SK-N-SH (cell line): ENCODE measurements around the gene VANGL1. TPM values are rescaled to one million over a fixed set of nuclear protein-coding genes. Genes with fewer than 3 reads are reported as not detected.

Experiments used
- CTCF ChIA-PET: fragments of 300-600, 350-600 bp; formaldehyde crosslinking; extraction: SDS; loops from one replicate; lab custom pipeline; 2021; lab: Yijun Ruan, JAX
- POLR2A ChIA-PET: fragments of 350-600 bp; sonication (Branson Sonifier 250); formaldehyde crosslinking; extraction: SDS; loops from one replicate; lab custom pipeline; 2020; ENCODE audit warnings: antibody characterized with exemption, inconsistent platforms; lab: Yijun Ruan, JAX
- DNase-seq: peaks from one replicate; pipeline ENCODE4 v3.0.0; 2012
- H2AFZ ChIP-seq: fragments of 200-600 bp; sonication (generic); 2 replicates; pipeline ENCODE4 v1.8.1; 2016; ENCODE audit warnings: antibody characterized with exemption, mild to moderate bottlenecking, low read depth
- H3F3A ChIP-seq: fragments of 200-600 bp; sonication (generic); replicated peaks from 2 replicates; pipeline ENCODE3; 2016; ENCODE audit warnings: antibody characterized with exemption, mild to moderate bottlenecking; ENCODE audit not compliant: insufficient read depth
- H3K27ac ChIP-seq, 2 experiments: fragments of 200-500 bp in 1 of 2; fragments of 200-600 bp in 1 of 2; sonication (Bioruptor generic) in 1 of 2; sonication (generic), shearing (Covaris generic) in 1 of 2; 2 replicates each; pipeline versions ENCODE4 v1.5.1 to v1.6.1; 2014 to 2016; ENCODE audit warnings: low read depth in 2 of 2, inconsistent platforms in 1 of 2, low read length in 1 of 2, mild to moderate bottlenecking in 1 of 2, mixed read lengths in 1 of 2
- H3K27me3 ChIP-seq: fragments of 200-600 bp; sonication (generic), shearing (Covaris generic); 2 replicates; pipeline ENCODE4 v1.6.1; 2016; ENCODE audit warnings: mixed run types; ENCODE audit not compliant: insufficient read depth
- H3K36me3 ChIP-seq, 2 experiments: fragments of 200-500 bp in 1 of 2; fragments of 200-600 bp in 1 of 2; sonication (Bioruptor generic) in 1 of 2; sonication (generic) in 1 of 2; replicated peaks in 1 of 2; 2 replicates each; pipeline versions ENCODE3 to v1.5.1; 2014 to 2016; ENCODE audit warnings: low read length in 1 of 2, mild to moderate bottlenecking in 1 of 2; ENCODE audit not compliant: insufficient read depth in 2 of 2, control insufficient read depth in 1 of 2
- H3K4me1 ChIP-seq, 2 experiments: fragments of 200-500 bp in 1 of 2; fragments of 200-600 bp in 1 of 2; sonication (Bioruptor generic) in 1 of 2; sonication (generic), shearing (Covaris generic) in 1 of 2; 2 replicates each; pipeline versions ENCODE4 v1.5.1 to v1.6.1; 2014 to 2016; ENCODE audit warnings: low read depth in 1 of 2, low read length in 1 of 2, mixed run types in 1 of 2; ENCODE audit not compliant: insufficient read depth in 2 of 2, control insufficient read depth in 1 of 2
- H3K4me2 ChIP-seq: fragments of 200-600 bp; sonication (generic), shearing (Covaris generic); 2 replicates; pipeline ENCODE4 v1.6.1; 2017; ENCODE audit warnings: mixed run types
- H3K4me3 ChIP-seq, 2 experiments: fragments of 200-500 bp in 1 of 2; fragments of 200-600 bp in 1 of 2; sonication (Bioruptor generic) in 1 of 2; sonication (generic), shearing (Covaris generic) in 1 of 2; 2 replicates each; pipeline versions ENCODE4 v1.5.1 to v1.8.1; 2014 to 2016; ENCODE audit warnings: low read depth in 2 of 2, inconsistent platforms in 1 of 2, low read length in 1 of 2, mild to moderate bottlenecking in 1 of 2, mixed read lengths in 1 of 2, moderate library complexity in 1 of 2
- H3K79me2 ChIP-seq: fragments of 200-600 bp; sonication (generic); 2 replicates; pipeline ENCODE4 v1.8.1; 2017; ENCODE audit warnings: mild to moderate bottlenecking; ENCODE audit not compliant: insufficient read depth
- H3K9ac ChIP-seq: fragments of 200-600 bp; sonication (generic); 2 replicates; pipeline ENCODE4 v1.6.1; 2017; ENCODE audit warnings: mixed run types
- H3K9me2 ChIP-seq: fragments of 200-600 bp; sonication (generic); 2 replicates; pipeline ENCODE4 v1.6.1; 2017; ENCODE audit warnings: mixed run types
- H3K9me3 ChIP-seq: fragments of 200-600 bp; sonication (generic); 2 replicates; pipeline ENCODE4 v1.6.1; 2017; ENCODE audit warnings: mixed run types, mild to moderate bottlenecking, moderate library complexity
- H4K20me1 ChIP-seq: fragments of 200-600 bp; sonication (generic); 2 replicates; pipeline ENCODE4 v1.6.1; 2017; ENCODE audit warnings: mild to moderate bottlenecking, mixed run types; ENCODE audit not compliant: insufficient read depth
- CTCF ChIP-seq: fragments of 200-600 bp; sonication (generic); IDR thresholded peaks from 2 replicates; pipeline ENCODE4 v1.6.1; 2017; ENCODE audit warnings: antibody characterized with exemption, mild to moderate bottlenecking, moderate library complexity
- EZH2phosphoT487 ChIP-seq: fragments of 200-600 bp; sonication (generic); IDR thresholded peaks from 2 replicates; pipeline ENCODE4 v1.6.1; 2017; ENCODE audit warnings: low read depth, mixed run types, mild to moderate bottlenecking, antibody characterized with exemption, moderate library complexity, borderline replicate concordance
- MEF2A ChIP-seq: IDR thresholded peaks from 2 replicates; pipeline ENCODE4 v1.4.0; 2012; ENCODE audit warnings: low read depth, borderline replicate concordance
- NFIC ChIP-seq: IDR thresholded peaks from 2 replicates; pipeline ENCODE4 v1.4.0; 2012; ENCODE audit warnings: borderline replicate concordance
- PBX3 ChIP-seq: IDR thresholded peaks from 2 replicates; pipeline ENCODE4; 2012
- SMC3 ChIP-seq: IDR thresholded peaks from 2 replicates; pipeline ENCODE4 v1.6.1; 2012; ENCODE audit warnings: low read depth, low read length, improper control_type of control experiment
- WGBS: methylation state at CpG from one replicate; pipeline ENCODE4 v1.1.6; 2017; ENCODE audit warnings: low lambda C conversion rate; 5-methylcytosine and 5-hydroxymethylcytosine counted together
- polyA plus RNA-seq, 3 experiments: library from polyadenylated mRNA; depleted of rRNA; stranded (reverse); fragments of >200 nt; gene quantifications; 2 replicates each; pipeline ENCODE4 v1.2.3, GENCODE V29; 2012

Gene VANGL1
- polyA plus RNA-seq, 1 of the 3 experiments (the other 2 are of a cell fraction): 5.4 TPM

GRCh38 chr1:115647919-115648650 lies 6.3 kb downstream of the VANGL1 start:
- peaks cover 78% of the 10 kb centered on the region for H3K79me2 ChIP-seq
- no peaks in the 10 kb centered on the region for H3K9me2 ChIP-seq
- POLR2A ChIA-PET: no interaction called here
- H3K9ac ChIP-seq: no peak overlapping the region
- H4K20me1 ChIP-seq: peaks cover 29% of the 10 kb centered on the region
- WGBS: 81% methylated on average over 3 of the region's 3 CpGs
- DNase-seq: no peak
- no peak overlapping the region for H3K4me2 ChIP-seq
- H3K9me3 ChIP-seq: no peaks in the 10 kb centered on the region
- TF ChIP-seq SMC3 (no peak), NFIC (no peak), CTCF (no peak), EZH2phosphoT487 (no peak)
- TF ChIP-seq, all 33 proteins: peak for 0
- no peaks in the 10 kb centered on the region for H3K27me3 ChIP-seq
- peaks cover 5 to 10% of the 10 kb centered on the region in 2 experiments for H3K36me3 ChIP-seq
- H3F3A ChIP-seq: no peaks in the 10 kb centered on the region
- peaks cover 12 to 19% of the 10 kb centered on the region in 2 experiments; a peak in 3 of 4 replicates for H3K4me1 ChIP-seq
- H3K4me3 ChIP-seq: no peak overlapping the region
- CTCF ChIA-PET: interaction anchor here (1.6 kb wide), 1 partner anchor 40 kb away, joined by 4 read pairs; no protein-coding TSS in a partner anchor
- no peak overlapping the region for H3K27ac ChIP-seq
- H2AFZ ChIP-seq: no peak overlapping the region

- no peak overlapping the region for H3K9ac ChIP-seq
- H3K79me2 ChIP-seq: peaks cover 77% of the 10 kb centered on the region
- H4K20me1 ChIP-seq: peaks cover 23% of the 10 kb centered on the region
- H3K4me3 ChIP-seq: no peak overlapping the region
- H3K9me2 ChIP-seq: no peaks in the 10 kb centered on the region
- TF ChIP-seq PBX3 (peak; percentile 14; the same call in 1 of the 2 replicates), MEF2A (no peak)
- TF ChIP-seq, all 33 proteins: peak for 1
- H2AFZ ChIP-seq: no peak overlapping the region
- H3K9me3 ChIP-seq: no peaks in the 10 kb centered on the region
- ChIA-PET CTCF (interaction anchor here (1.6 kb wide), 1 partner anchor 41 kb away, joined by 4 read pairs; no protein-coding TSS in a partner anchor), POLR2A (no interaction called here)
- DNase-seq: no peak
- no peaks in the 10 kb centered on the region for H3F3A ChIP-seq
- no peaks in the 10 kb centered on the region for H3K27me3 ChIP-seq
- H3K4me2 ChIP-seq: no peak overlapping the region
- H3K27ac ChIP-seq: no peak overlapping the region
- H3K4me1 ChIP-seq: peaks cover 12 to 13% of the 10 kb centered on the region in 2 experiments; a peak in 3 of 4 replicates
- 90% methylated on average over 13 of the region's 13 CpGs for WGBS
- peaks cover 10% of the 10 kb centered on the region in 2 experiments for H3K36me3 ChIP-seq
Measured at GRCh38 chr1:115648717-115649691, 7.2 kb downstream of the VANGL1 start.
